ENCODE measurements around the gene DLX5. TPM values are rescaled to one million over a fixed set of nuclear protein-coding genes. Genes with fewer than 3 reads are reported as not detected.

Gene DLX5
- polyA plus RNA-seq, 1 donor from 2014 or later: 44.6 TPM

- H3K9me2 ChIP-seq (ENCODE audit: insufficient read depth, low read length): no peaks in the 10 kb centered on the region
- H3F3A ChIP-seq (ENCODE audit: insufficient read depth, low read length, poor library complexity, severe bottlenecking): no peaks in the 10 kb centered on the region
- H2AFZ ChIP-seq (ENCODE audit: low read depth, low read length): no peak overlapping the region
- H3K27ac ChIP-seq (ENCODE audit: low read length): peak overlapping the region; percentile 100
- H3K36me3 ChIP-seq (ENCODE audit: insufficient read depth, low read length): no peaks in the 10 kb centered on the region
- H3K4me3 ChIP-seq (ENCODE audit: low read length): peak overlapping the region; percentile 73
- no peaks in the 10 kb centered on the region for H3K27me3 ChIP-seq (ENCODE audit: insufficient read depth, low read depth, low read length)
- H3K79me2 ChIP-seq (replicated peaks; ENCODE audit: insufficient read depth, low read length): peaks cover 74% of the 10 kb centered on the region
- peak overlapping the region; percentile 98 for H3K9ac ChIP-seq (ENCODE audit: low read length)
- H3K4me2 ChIP-seq (ENCODE audit: low read length): peak overlapping the region; percentile 98
- TF ChIP-seq POLR2AphosphoS5 (IDR thresholded peaks at IDR 0.05) (peak; percentile 74), EP300 (conservative IDR thresholded peaks at IDR 0.05; ENCODE audit: poor library complexity, severe bottlenecking) (peak; percentile 69), REST (IDR thresholded peaks at IDR 0.05; ENCODE audit: borderline replicate concordance) (peak; percentile 82), TAF1 (IDR thresholded peaks at IDR 0.05; ENCODE audit: low read depth) (peak; percentile 1), RAD21 (conservative IDR thresholded peaks at IDR 0.05) (peak; percentile 36), MXI1 (conservative IDR thresholded peaks at IDR 0.05; ENCODE audit: poor library complexity, severe bottlenecking) (peak; percentile 46), CTCF (IDR thresholded peaks at IDR 0.05; ENCODE audit: poor library complexity, severe bottlenecking) (no peak), EZH2 (IDR thresholded peaks at IDR 0.05; ENCODE audit: borderline replicate concordance, insufficient read depth, low read length, poor library complexity, severe bottlenecking) (no peak), SMC3 (conservative IDR thresholded peaks at IDR 0.05; ENCODE audit: poor library complexity) (peak; percentile 13)
- H3K9me3 ChIP-seq (ENCODE audit: low read length): no peaks in the 10 kb centered on the region
- H4K20me1 ChIP-seq (ENCODE audit: insufficient read depth): no peaks in the 10 kb centered on the region
These were observed 32.2 kb downstream of the DLX5 start for GRCh38 chr7:96992192-96993005.

- Histone ChIP-seq H2AFZ (ENCODE audit: low read depth, low read length) (no peak overlapping the region), H3K27ac (ENCODE audit: low read length) (peak overlapping the region; percentile 100), H3K9me3 (ENCODE audit: low read length) (no peaks in the 10 kb centered on the region), H3K27me3 (ENCODE audit: insufficient read depth, low read depth, low read length) (no peaks in the 10 kb centered on the region), H3F3A (ENCODE audit: insufficient read depth, low read length, poor library complexity, severe bottlenecking) (no peaks in the 10 kb centered on the region), H3K79me2 (replicated peaks; ENCODE audit: insufficient read depth, low read length) (peaks cover 74% of the 10 kb centered on the region), H3K9ac (ENCODE audit: low read length) (peak overlapping the region; percentile 98), H3K36me3 (ENCODE audit: insufficient read depth, low read length) (no peaks in the 10 kb centered on the region), H3K4me3 (ENCODE audit: low read length) (peak overlapping the region; percentile 73), H4K20me1 (ENCODE audit: insufficient read depth) (no peaks in the 10 kb centered on the region), H3K4me2 (ENCODE audit: low read length) (peak overlapping the region; percentile 98), H3K9me2 (ENCODE audit: insufficient read depth, low read length) (no peaks in the 10 kb centered on the region)
- TF ChIP-seq RAD21 (conservative IDR thresholded peaks at IDR 0.05) (peak; percentile 54), SMC3 (conservative IDR thresholded peaks at IDR 0.05; ENCODE audit: poor library complexity) (no peak), TAF1 (IDR thresholded peaks at IDR 0.05; ENCODE audit: low read depth) (peak; percentile 44), EP300 (conservative IDR thresholded peaks at IDR 0.05; ENCODE audit: poor library complexity, severe bottlenecking) (peak; percentile 97)
These were observed 33.0 kb downstream of the DLX5 start for GRCh38 chr7:96991546-96992191.
